T-helper 1 cell treated with Interleukin-12 subunit alpha and Interleukin-12 subunit beta and Interleukin-4 antibody, amounts not matched to agents 30 μg/mL and 1 μg/mL, for 36 hours (primary cell): Measurements from ENCODE around the gene CADM3.

Experiments used
- H3K27ac Mint-ChIP-seq: one replicate; pipeline ENCODE4 v1.8.0; 2021; ENCODE audit warnings: mild to moderate bottlenecking, mixed read lengths
- H3K27me3 Mint-ChIP-seq: one replicate; pipeline ENCODE4 v1.8.0; 2021; ENCODE audit warnings: low read depth, mixed read lengths
- H3K36me3 Mint-ChIP-seq: one replicate; pipeline ENCODE4 v1.8.0; 2021; ENCODE audit warnings: low read depth, mixed read lengths
- H3K4me1 Mint-ChIP-seq: one replicate; pipeline ENCODE4 v1.8.0; 2021; ENCODE audit warnings: low read depth, mixed read lengths
- H3K4me3 Mint-ChIP-seq: one replicate; pipeline ENCODE4 v1.8.0; 2021; ENCODE audit warnings: mild to moderate bottlenecking, moderate library complexity, mixed read lengths
- H3K9me3 Mint-ChIP-seq: one replicate; pipeline ENCODE4 v1.8.0; 2021; ENCODE audit warnings: mixed read lengths

The CADM3 gene

GRCh38 chr1:159171254-159171687 lies at the start of gene CADM3:
TSS of gene CADM3 (plus strand) at chr1:159171615. CDS start at chr1:159171766, 151 bp downstream.
- Mint-ChIP-seq H3K36me3 (peaks cover 2% of the 10 kb centered on the region), H3K27me3 (peaks cover 71% of the 10 kb centered on the region), H3K27ac (no peak within 1 kb of the TSS), H3K4me1 (peaks cover 3% of the 10 kb centered on the region), H3K4me3 (no peak within 1 kb of the TSS), H3K9me3 (no peaks in the 10 kb centered on the region)

- Mint-ChIP-seq H3K27me3 (peaks cover 26% of the 10 kb centered on the region), H3K9me3 (no peaks in the 10 kb centered on the region), H3K36me3 (no peaks in the 10 kb centered on the region), H3K27ac (no peak overlapping the region), H3K4me1 (peaks cover 2% of the 10 kb centered on the region), H3K4me3 (no peak overlapping the region)
Measured at GRCh38 chr1:159122005-159122621, 49.3 kb upstream of the CADM3 start.

- Mint-ChIP-seq H3K27me3 (peaks cover 25% of the 10 kb centered on the region), H3K4me1 (peaks cover 2% of the 10 kb centered on the region)
Measured at GRCh38 chr1:159123587-159123986, 47.8 kb upstream of the CADM3 start.

GRCh38 chr1:159132271-159132881 lies 39.0 kb upstream of the CADM3 start:
- no peaks in the 10 kb centered on the region for H3K4me1 Mint-ChIP-seq
- H3K4me3 Mint-ChIP-seq = no peak overlapping the region
- no peaks in the 10 kb centered on the region for H3K9me3 Mint-ChIP-seq
- no peak overlapping the region for H3K27ac Mint-ChIP-seq
- H3K27me3 Mint-ChIP-seq = no peaks in the 10 kb centered on the region
- no peaks in the 10 kb centered on the region for H3K36me3 Mint-ChIP-seq

More at GRCh38 chr1:159123587-159123986, 47.8 kb upstream of the CADM3 start:
- Mint-ChIP-seq H3K4me3 (no peak overlapping the region), H3K9me3 (no peaks in the 10 kb centered on the region), H3K36me3 (no peaks in the 10 kb centered on the region), H3K27ac (no peak overlapping the region)

GRCh38 chr1:159140474-159140873 lies 30.9 kb upstream of the CADM3 start:
- Mint-ChIP-seq H3K36me3 (no peaks in the 10 kb centered on the region), H3K9me3 (no peaks in the 10 kb centered on the region), H3K4me1 (no peaks in the 10 kb centered on the region), H3K27me3 (peaks cover 18% of the 10 kb centered on the region), H3K4me3 (no peak overlapping the region), H3K27ac (no peak overlapping the region)

GRCh38 chr1:159141584-159142390 lies 29.6 kb upstream of the CADM3 start:
- H3K4me3 Mint-ChIP-seq = no peak overlapping the region
- no peak overlapping the region for H3K27ac Mint-ChIP-seq
- no peaks in the 10 kb centered on the region for H3K36me3 Mint-ChIP-seq
- no peaks in the 10 kb centered on the region for H3K4me1 Mint-ChIP-seq
- H3K27me3 Mint-ChIP-seq = peaks cover 22% of the 10 kb centered on the region
- no peaks in the 10 kb centered on the region for H3K9me3 Mint-ChIP-seq

GRCh38 chr1:159142391-159142663 lies 29.1 kb upstream of the CADM3 start:
- no peak overlapping the region for H3K4me3 Mint-ChIP-seq
- no peaks in the 10 kb centered on the region for H3K9me3 Mint-ChIP-seq
- H3K36me3 Mint-ChIP-seq = no peaks in the 10 kb centered on the region
- no peaks in the 10 kb centered on the region for H3K4me1 Mint-ChIP-seq
- H3K27ac Mint-ChIP-seq = no peak overlapping the region
- H3K27me3 Mint-ChIP-seq = peaks cover 22% of the 10 kb centered on the region

- H3K27me3 Mint-ChIP-seq = peaks cover 22% of the 10 kb centered on the region
- H3K36me3 Mint-ChIP-seq = no peaks in the 10 kb centered on the region
- no peak overlapping the region for H3K27ac Mint-ChIP-seq
- H3K4me1 Mint-ChIP-seq = no peaks in the 10 kb centered on the region
- no peak overlapping the region for H3K4me3 Mint-ChIP-seq
- no peaks in the 10 kb centered on the region for H3K9me3 Mint-ChIP-seq
Measured at GRCh38 chr1:159142726-159143510, 28.5 kb upstream of the CADM3 start.

- peaks cover 23% of the 10 kb centered on the region for H3K27me3 Mint-ChIP-seq
- no peaks in the 10 kb centered on the region for H3K4me1 Mint-ChIP-seq
- no peak overlapping the region for H3K4me3 Mint-ChIP-seq
- no peak overlapping the region for H3K27ac Mint-ChIP-seq
- H3K9me3 Mint-ChIP-seq = no peaks in the 10 kb centered on the region
- no peaks in the 10 kb centered on the region for H3K36me3 Mint-ChIP-seq
Measured at GRCh38 chr1:159144571-159144970, 26.8 kb upstream of the CADM3 start.

- Mint-ChIP-seq H3K4me1 (no peaks in the 10 kb centered on the region), H3K36me3 (no peaks in the 10 kb centered on the region), H3K4me3 (no peak overlapping the region), H3K9me3 (no peaks in the 10 kb centered on the region), H3K27me3 (peaks cover 19% of the 10 kb centered on the region), H3K27ac (no peak overlapping the region)
Measured at GRCh38 chr1:159146980-159147379, 24.4 kb upstream of the CADM3 start.

GRCh38 chr1:159152031-159152430 lies 19.4 kb upstream of the CADM3 start:
- Mint-ChIP-seq H3K9me3 (no peaks in the 10 kb centered on the region), H3K27me3 (peaks cover 17% of the 10 kb centered on the region), H3K4me1 (no peaks in the 10 kb centered on the region), H3K36me3 (no peaks in the 10 kb centered on the region), H3K27ac (no peak overlapping the region), H3K4me3 (no peak overlapping the region)

- Mint-ChIP-seq H3K27me3 (peaks cover 26% of the 10 kb centered on the region), H3K4me1 (peaks cover 2% of the 10 kb centered on the region), H3K36me3 (no peaks in the 10 kb centered on the region), H3K4me3 (no peak overlapping the region), H3K9me3 (no peaks in the 10 kb centered on the region), H3K27ac (no peak overlapping the region)
Measured at GRCh38 chr1:159161001-159161718, 10.3 kb upstream of the CADM3 start.

- no peak overlapping the region for H3K27ac Mint-ChIP-seq
- no peaks in the 10 kb centered on the region for H3K9me3 Mint-ChIP-seq
- no peak overlapping the region for H3K4me3 Mint-ChIP-seq
- H3K4me1 Mint-ChIP-seq = peaks cover 2% of the 10 kb centered on the region
- H3K36me3 Mint-ChIP-seq = no peaks in the 10 kb centered on the region
- H3K27me3 Mint-ChIP-seq = peaks cover 30% of the 10 kb centered on the region
Measured at GRCh38 chr1:159161719-159162026, 9.7 kb upstream of the CADM3 start.
